GM13977 (cell line): ENCODE data around the gene PRSS33.

Experiments
- DNase-seq: peaks from one replicate; pipeline ENCODE4 v3.0.0; 2012; ENCODE audit warnings: low spot score
- CTCF ChIP-seq: IDR thresholded peaks from 2 replicates; pipeline ENCODE4 v1.5.1; 2012; ENCODE audit warnings: mild to moderate bottlenecking, control low read depth; ENCODE audit not compliant: insufficient read depth; ENCODE audit errors: extremely low read depth, missing control alignments
- in situ Hi-C: fragments of 300-500 bp; cut with MboI; formaldehyde crosslinking; loops from one replicate; pipeline ENCODE4 v1.12.0; 2022; ENCODE audit warnings: low sequenced_read_pairs, low pct_unique_long_range_greater_than_20kb, mixed read lengths, inconsistent platforms; ENCODE audit not compliant: unreplicated experiment

The PRSS33 gene

GRCh38 chr16:2811703-2812471 is 24.5 kb upstream of the PRSS33 start:
- DNase-seq = no peak
- no peak for TF ChIP-seq CTCF
- in situ Hi-C loops = no loop called here

- in situ Hi-C loops = no loop called here
- DNase-seq = no peak
- TF ChIP-seq CTCF = no peak
Measured at GRCh38 chr16:2810651-2811050, 23.3 kb upstream of the PRSS33 start.

DNA sequence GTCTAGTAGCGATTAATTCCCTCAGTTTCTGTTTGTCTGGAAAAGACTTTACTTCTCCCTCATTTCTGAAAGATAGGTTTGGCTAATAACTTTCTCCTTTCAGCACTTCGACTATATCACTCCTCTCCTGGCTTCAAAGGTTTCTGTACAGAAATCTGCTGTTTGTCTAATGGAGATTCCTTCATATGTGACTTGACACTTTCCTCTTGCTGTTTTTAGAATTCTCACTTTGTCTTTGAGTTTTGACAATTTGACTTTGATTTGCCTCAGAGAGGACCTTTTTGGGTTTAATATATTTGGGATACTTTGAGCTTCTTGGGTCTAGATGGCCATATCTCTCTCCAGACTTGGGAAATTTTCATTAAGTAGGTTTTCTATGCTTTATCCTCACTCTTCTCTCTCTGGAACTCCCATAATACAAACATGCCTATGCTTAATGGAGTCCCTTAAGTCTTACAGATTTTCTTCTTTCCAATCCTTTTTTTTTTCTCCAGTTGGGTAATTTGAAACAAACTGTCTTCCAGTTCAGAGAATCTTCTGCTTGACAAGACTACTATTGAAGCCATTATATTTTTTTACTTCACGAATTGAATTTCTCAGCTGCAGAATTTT is 21.9 kb upstream of the PRSS33 start:
- no peak for TF ChIP-seq CTCF
- in situ Hi-C loops = no loop called here
- no peak for DNase-seq

DNA sequence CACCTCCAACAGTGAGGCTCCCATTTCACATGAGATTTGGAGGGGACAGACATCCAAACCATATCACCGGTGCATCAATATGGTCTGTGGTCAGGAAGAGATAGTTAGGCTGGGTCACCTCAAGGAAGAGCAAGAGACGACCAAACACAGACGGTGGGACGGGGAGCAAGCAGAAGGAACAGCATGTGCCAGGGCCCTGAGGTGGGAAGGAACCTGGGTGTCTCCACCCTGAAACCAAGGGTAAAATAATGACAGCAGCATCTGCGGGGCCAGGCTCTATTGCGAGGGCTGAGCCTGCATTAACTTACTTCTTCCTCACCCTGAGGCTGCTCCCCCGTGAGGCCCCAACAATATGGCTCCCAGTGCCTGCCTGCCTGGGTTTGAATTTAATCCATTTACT is 20.8 kb upstream of the PRSS33 start:
- no peak for DNase-seq
- TF ChIP-seq CTCF = no peak
- in situ Hi-C loops = no loop called here

GRCh38 chr16:2806286-2806685 is 18.9 kb upstream of the PRSS33 start:
- TF ChIP-seq CTCF = no peak
- DNase-seq = no peak
- in situ Hi-C loops = no loop called here

GRCh38 chr16:2804728-2805127 is 17.4 kb upstream of the PRSS33 start:
- DNase-seq = no peak
- in situ Hi-C loops = no loop called here
- no peak for TF ChIP-seq CTCF
